NCI-H748 (cell line): ENCODE data around the gene RAC3.

ENCODE experiments used
- DNase-seq: peaks from one replicate; lab custom pipeline; 2025; ENCODE audit not compliant: unreplicated experiment; lab: John Stamatoyannopoulos, UW

Gene RAC3

GRCh38 chr17:82031303-82031884, at the start of gene RAC3:
RAC3 (plus strand) TSS chr17:82031678; CDS start chr17:82031762, 84 bp downstream.
- peak; percentile 71 for DNase-seq

GRCh38 chr17:81983011-81983638, 48.4 kb upstream of the RAC3 start:
- DNase-seq = no peak

DNA sequence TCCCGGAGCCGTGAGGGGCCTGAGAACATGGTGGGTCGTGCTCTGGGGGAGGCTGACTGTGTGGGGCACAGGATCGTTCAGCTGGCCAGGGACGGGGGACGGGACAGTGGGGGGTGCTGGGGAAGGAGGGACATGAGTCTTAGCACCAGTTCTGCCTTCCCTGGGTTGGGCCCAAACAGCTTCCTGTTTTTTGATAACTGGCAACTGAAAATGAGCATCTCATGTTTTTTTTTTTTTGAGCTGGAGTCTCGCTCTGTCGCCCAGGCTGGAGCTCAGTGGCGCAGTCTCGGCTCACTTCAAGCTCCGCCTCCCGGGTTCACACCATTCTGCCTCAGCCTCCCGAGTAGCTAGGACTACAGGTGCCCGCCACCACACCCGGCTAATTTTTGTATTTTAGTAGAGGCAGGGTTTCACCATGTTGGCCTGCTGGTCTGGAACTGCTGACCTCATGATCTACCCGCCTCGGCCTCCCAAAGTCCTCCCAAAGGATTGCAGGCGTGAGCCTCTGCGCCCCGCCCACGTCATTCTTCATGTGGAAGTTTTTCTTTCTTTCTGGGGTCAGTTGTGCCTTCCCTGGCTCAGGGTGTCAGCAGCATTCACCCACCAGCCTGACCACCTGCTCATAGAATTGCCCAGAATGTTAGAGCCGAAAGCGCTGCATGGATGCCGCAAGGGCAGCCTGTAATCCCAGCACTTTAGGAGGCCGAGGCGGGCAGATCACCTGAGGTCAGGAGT, 47.7 kb upstream of the RAC3 start:
- DNase-seq = no peak

- no peak for DNase-seq
Measured at GRCh38 chr17:81984773-81985410, 46.6 kb upstream of the RAC3 start.

DNA sequence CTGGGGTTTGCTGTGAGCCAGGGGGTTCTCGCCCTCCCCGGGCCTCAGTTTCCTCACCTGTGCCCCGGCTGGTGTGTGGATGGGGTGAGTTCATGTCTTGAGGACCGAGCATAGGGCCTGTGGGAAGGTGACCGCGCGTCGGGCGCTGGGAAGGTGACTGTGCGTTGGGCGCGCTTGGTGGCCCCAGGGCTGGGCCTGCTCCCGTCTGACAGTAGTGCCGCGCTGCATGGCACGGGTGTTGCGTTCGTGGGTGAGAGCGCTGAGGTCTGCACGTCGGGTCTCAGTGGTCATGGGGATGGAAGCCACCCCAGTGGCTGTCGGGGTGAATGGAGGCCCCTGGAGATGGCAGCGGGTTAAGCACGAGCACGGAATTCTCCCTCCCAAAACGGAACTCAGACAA, 44.9 kb upstream of the RAC3 start:
- DNase-seq = no peak

DNA sequence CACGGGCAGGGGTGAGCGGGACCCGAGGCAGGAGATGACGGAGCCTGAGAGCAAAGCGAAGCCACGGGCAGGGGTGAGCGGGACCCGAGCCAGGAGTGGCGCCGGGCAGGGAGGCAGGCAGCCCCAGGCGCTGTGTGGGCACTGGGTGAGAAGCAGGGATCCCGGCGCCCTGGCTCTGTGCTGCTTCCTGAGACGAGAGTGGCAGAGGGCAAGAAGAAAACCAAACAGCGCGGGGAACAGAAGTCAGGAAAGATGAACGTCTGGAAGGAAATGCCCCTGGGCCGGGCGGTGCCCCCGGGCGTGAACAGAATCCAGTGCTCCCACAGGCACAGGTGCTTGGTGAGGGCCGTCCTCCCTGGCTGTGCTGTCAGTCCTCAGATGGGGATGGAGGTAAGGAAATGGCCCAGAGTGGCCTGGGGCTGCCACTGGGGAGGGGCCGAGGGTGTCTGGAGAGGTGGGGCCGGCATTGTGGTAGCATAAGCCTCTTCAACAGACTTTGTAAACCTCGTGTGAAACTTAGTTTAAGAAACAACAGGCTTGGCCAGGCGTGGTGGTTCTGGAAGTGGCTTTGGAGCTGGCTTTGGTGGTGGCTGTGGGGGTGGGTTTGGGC, 44.2 kb upstream of the RAC3 start:
- DNase-seq = no peak

GRCh38 chr17:81990836-81991683, 40.4 kb upstream of the RAC3 start:
- DNase-seq = no peak

DNA sequence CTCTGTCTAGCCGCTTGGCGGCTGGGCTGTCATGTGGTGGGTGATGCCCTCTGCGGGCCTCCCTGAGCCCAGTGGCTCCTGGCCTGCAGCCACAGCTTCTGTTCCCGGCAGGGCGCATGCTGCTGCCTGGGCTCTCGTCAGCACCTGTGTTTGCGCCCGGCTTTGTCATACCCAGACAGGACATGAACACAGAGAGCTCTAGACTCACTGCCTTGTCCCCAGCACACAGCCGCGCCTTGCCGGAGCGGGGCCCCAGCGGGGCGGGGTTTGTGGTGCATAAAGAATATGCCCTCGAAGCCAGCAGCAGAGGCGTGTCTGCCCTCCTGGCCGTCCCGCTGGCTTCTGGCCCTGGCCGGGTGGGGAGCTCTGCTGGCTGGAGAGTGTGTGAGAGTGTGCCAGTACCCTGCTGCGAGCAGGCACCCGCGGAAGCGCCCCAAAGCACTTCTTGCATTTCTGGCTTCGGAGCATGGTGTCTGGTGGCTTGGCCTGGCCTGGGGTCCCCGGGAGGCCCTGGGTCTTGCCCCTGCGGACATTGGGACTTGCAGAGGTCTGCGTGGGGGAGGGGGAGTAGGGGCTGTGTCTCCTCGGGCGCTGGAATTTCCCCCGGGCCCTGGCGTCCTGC, 39.7 kb upstream of the RAC3 start:
- no peak for DNase-seq

GRCh38 chr17:81992306-81993102, 39.0 kb upstream of the RAC3 start:
- DNase-seq = no peak

- DNase-seq = no peak
Measured at GRCh38 chr17:81993729-81994592, 37.5 kb upstream of the RAC3 start.

GRCh38 chr17:81994593-81995462, 36.6 kb upstream of the RAC3 start:
- peak; percentile 50 for DNase-seq

GRCh38 chr17:81995463-81996231, 35.8 kb upstream of the RAC3 start:
- no peak for DNase-seq

GRCh38 chr17:81996232-81996756, 35.2 kb upstream of the RAC3 start:
- no peak for DNase-seq

DNA sequence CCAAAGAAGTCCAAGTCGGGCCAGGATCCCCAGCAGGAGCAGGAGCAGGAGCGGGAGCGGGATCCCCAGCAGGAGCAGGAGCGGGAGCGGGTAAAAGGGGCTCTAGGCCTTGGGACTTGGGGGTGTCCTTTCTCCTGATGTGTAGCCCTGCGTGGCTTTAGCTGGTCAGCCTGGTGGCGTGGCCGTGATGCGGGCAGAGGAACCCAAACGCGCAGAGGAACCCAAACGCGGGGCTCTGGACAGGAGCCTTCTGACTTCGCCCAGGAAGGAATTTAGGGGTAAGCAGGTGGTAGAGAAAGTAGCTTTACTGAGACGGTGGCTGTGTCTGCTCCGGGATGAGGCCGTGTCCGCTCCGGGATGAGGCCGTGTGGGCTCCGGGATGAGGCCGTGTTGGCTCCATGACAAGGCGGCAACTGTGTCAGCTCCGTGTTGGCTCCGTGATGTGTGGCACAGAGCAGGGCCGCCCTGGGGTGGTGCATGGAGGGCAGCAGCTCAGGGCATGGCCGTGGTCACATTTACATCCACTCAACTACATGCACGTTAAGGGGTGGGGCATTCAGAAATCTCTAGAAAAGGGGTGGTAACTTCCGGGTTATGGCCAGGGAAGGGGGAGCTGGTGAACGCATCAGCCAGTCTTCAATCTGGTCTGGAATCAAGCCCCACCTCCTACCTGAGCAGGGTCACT, 34.6 kb upstream of the RAC3 start:
- DNase-seq = no peak

GRCh38 chr17:81998212-81998611, 33.3 kb upstream of the RAC3 start:
- no peak for DNase-seq
